Fibroblast of lung (primary cell): Measurements from ENCODE around the gene CAPRIN1. TPM values are rescaled to one million over a fixed set of nuclear protein-coding genes. Genes with fewer than 3 reads are reported as not detected.
"Not testable (repeated sequence)": the region's sequence is repeated elsewhere in the genome, so short reads cannot be mapped to it uniquely, and the experiment has no call there.

Source experiments
- DNase-seq, 2 donors: peaks; one replicate each; pipeline versions ENCODE4 v3.0.0 to v3.0.0-alpha.2; 2010; ENCODE audit warnings: low read depth in 2 of 2
- H2AFZ ChIP-seq: 2 replicates; pipeline ENCODE4 v1.5.1; 2012; ENCODE audit warnings: low read length, control low read depth, inconsistent platforms
- H3K27ac ChIP-seq: 2 replicates; pipeline ENCODE4 v1.5.1; 2011; ENCODE audit warnings: low read length, control low read depth; ENCODE audit not compliant: insufficient read depth
- H3K27me3 ChIP-seq: 2 replicates; pipeline ENCODE4 v1.5.1; 2011; ENCODE audit warnings: mild to moderate bottlenecking, low read length; ENCODE audit not compliant: control insufficient read depth, insufficient read depth
- H3K36me3 ChIP-seq: 2 replicates; pipeline ENCODE4 v1.5.1; 2011; ENCODE audit warnings: low read length; ENCODE audit not compliant: control insufficient read depth, insufficient read depth
- H3K4me1 ChIP-seq: 2 replicates; pipeline ENCODE4 v1.5.1; 2011; ENCODE audit warnings: low read length; ENCODE audit not compliant: control insufficient read depth, insufficient read depth; ENCODE audit errors: extremely low read depth
- H3K4me2 ChIP-seq: 2 replicates; pipeline ENCODE4 v1.5.1; 2011; ENCODE audit warnings: low read length, control low read depth; ENCODE audit not compliant: insufficient read depth; ENCODE audit errors: extremely low read depth
- H3K4me3 ChIP-seq, 4 experiments: fragments of 200-600 bp in 1 of 4; sonication (generic) in 1 of 4; replicated peaks in 1 of 4; 2 replicates each; pipeline ENCODE4 v1.5.1; 2011 to 2016; ENCODE audit warnings: low read length in 4 of 4, low read depth in 3 of 4, mild to moderate bottlenecking in 3 of 4, control low read depth in 2 of 4, inconsistent platforms in 1 of 4, mixed read lengths in 1 of 4; ENCODE audit not compliant: insufficient read depth in 1 of 4; ENCODE audit errors: control extremely low read depth in 1 of 4
- H3K79me2 ChIP-seq: 2 replicates; pipeline ENCODE4 v1.5.1; 2012; ENCODE audit warnings: mild to moderate bottlenecking, low read length, inconsistent platforms; ENCODE audit not compliant: control insufficient read depth, insufficient read depth
- H3K9ac ChIP-seq: 2 replicates; pipeline ENCODE4 v1.5.1; 2011; ENCODE audit warnings: mild to moderate bottlenecking, low read length, control low read depth; ENCODE audit not compliant: insufficient read depth
- H3K9me3 ChIP-seq: 2 replicates; pipeline ENCODE4 v1.5.1; 2012; ENCODE audit warnings: low read depth, low read length; ENCODE audit not compliant: control insufficient read depth, insufficient read depth
- H4K20me1 ChIP-seq: 2 replicates; pipeline ENCODE4 v1.5.1; 2011; ENCODE audit warnings: low read length; ENCODE audit not compliant: control insufficient read depth, insufficient read depth; ENCODE audit errors: extremely low read depth
- EZH2 ChIP-seq: IDR thresholded peaks from 2 replicates; pipeline ENCODE4 v1.5.1; 2012; ENCODE audit warnings: low read length, control low read depth, mild to moderate bottlenecking; ENCODE audit errors: missing control alignments
- polyA plus RNA-seq, 2 donors: library from polyadenylated mRNA; depleted of rRNA in 1 of 2; stranded (reverse) in 1 of 2; unstranded in 1 of 2; fragments of >200 nt; gene quantifications; 2 replicates each; pipeline ENCODE4 v1.2.1, GENCODE V29; 2011 to 2012; ENCODE audit warnings: missing spikeins in 1 of 2
- total RNA-seq: library from RNA; depleted of rRNA; stranded (reverse); fragments of >200 nt; gene quantifications from 2 replicates; pipeline ENCODE4 v1.2.1, GENCODE V29; 2014
- TF ChIP-seq, protein P1 (sequence below), 2 donors: IDR thresholded peaks in 1 of 2; conservative IDR thresholded peaks in 1 of 2; 1 replicate in 1 of 2; 2 replicates in 1 of 2; pipeline ENCODE4 v1.5.1; 2011 to 2012; ENCODE audit warnings: low read length in 2 of 2, control low read depth in 1 of 2, inconsistent platforms in 1 of 2, low read depth in 1 of 2, mild to moderate bottlenecking in 1 of 2

CAPRIN1 gene
- total and polyA plus RNA-seq, 2 donors (not counting 1 experiment from before 2014, with no cell fraction given) = 203 to 220 TPM

DNA sequence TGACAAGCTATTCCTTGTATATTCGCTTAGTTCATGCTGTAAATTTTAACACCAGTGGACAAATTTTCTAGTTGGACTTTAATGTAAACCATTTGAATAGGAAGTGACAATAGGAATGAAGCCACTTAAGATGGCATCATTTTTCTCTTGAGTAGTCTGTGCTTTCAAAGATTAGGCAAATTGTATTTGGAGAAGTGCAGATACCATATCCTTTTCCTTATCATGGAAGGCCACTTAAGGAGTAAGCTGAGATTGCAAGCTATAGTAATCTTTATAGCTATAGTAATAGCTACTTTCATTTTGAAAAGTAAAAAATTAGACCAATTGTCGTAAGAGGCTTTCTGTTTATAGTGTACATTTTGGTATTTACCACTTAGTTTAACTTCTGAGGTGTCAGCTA is 12.8 kb downstream of the CAPRIN1 start:
- H3K4me2 ChIP-seq = no peak overlapping the region
- peaks cover 2% of the 10 kb centered on the region for H3K36me3 ChIP-seq
- H3K79me2 ChIP-seq = peaks cover 96% of the 10 kb centered on the region
- TF ChIP-seq EZH2 = no peak
- TF ChIP-seq, protein P1, sequence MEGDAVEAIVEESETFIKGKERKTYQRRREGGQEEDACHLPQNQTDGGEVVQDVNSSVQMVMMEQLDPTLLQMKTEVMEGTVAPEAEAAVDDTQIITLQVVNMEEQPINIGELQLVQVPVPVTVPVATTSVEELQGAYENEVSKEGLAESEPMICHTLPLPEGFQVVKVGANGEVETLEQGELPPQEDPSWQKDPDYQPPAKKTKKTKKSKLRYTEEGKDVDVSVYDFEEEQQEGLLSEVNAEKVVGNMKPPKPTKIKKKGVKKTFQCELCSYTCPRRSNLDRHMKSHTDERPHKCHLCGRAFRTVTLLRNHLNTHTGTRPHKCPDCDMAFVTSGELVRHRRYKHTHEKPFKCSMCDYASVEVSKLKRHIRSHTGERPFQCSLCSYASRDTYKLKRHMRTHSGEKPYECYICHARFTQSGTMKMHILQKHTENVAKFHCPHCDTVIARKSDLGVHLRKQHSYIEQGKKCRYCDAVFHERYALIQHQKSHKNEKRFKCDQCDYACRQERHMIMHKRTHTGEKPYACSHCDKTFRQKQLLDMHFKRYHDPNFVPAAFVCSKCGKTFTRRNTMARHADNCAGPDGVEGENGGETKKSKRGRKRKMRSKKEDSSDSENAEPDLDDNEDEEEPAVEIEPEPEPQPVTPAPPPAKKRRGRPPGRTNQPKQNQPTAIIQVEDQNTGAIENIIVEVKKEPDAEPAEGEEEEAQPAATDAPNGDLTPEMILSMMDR (conservative IDR thresholded peaks at IDR 0.05 in 1 of 2, IDR thresholded peaks at IDR 0.05 in 1 of 2; ENCODE audit: low read depth in 1 of 2, low read length in 2 of 2) = no peak
- no peak overlapping the region for H2AFZ ChIP-seq
- H4K20me1 ChIP-seq = peaks cover 8% of the 10 kb centered on the region
- no peaks in the 10 kb centered on the region for H3K27me3 ChIP-seq
- no peaks in the 10 kb centered on the region for H3K9me3 ChIP-seq
- H3K27ac ChIP-seq = no peak overlapping the region
- H3K4me3 ChIP-seq = no peak overlapping the region
- no peak overlapping the region for H3K9ac ChIP-seq
- no peak for DNase-seq
- no peaks in the 10 kb centered on the region for H3K4me1 ChIP-seq

DNA sequence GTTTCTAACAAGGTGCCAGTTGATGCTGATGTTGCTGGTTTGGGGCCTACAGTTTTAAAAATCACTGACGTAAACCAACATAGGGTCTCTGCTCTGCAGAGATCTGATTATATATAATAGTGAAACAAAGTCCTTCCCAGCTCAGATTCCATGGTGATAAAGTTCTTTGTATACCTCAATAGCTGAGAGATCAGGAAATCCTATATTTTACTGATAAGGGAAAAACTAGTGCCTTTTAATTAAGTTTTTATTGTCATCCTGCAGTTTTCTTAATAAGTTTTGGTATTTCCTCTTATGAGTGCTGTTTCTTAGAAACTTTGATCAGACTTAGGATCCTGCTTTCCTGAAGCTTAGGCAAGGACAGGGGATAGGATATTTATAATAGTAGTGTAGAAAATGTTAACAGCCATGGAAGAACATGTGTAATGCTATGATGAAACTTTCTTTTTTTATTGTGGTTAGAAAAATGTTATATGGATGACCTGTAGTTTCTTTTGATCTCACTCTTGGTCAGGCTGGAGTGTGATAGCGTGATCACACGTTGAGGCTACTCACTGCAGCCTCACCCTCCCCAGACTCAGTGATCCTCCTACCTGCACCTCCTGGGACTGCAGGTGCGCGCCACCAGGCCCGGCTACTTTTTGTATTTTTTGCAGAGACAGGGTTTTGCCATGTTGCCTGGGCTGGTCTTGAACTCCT is 14.1 kb downstream of the CAPRIN1 start:
- Histone ChIP-seq H3K9ac (no peak overlapping the region), H3K4me3 (no peak overlapping the region), H4K20me1 (peaks cover 6% of the 10 kb centered on the region), H3K4me1 (no peaks in the 10 kb centered on the region), H3K4me2 (no peak overlapping the region), H2AFZ (no peak overlapping the region), H3K27ac (no peak overlapping the region), H3K36me3 (peaks cover 2% of the 10 kb centered on the region), H3K79me2 (peaks cover 96% of the 10 kb centered on the region), H3K9me3 (no peaks in the 10 kb centered on the region), H3K27me3 (no peaks in the 10 kb centered on the region)
- no peak for TF ChIP-seq EZH2
- TF ChIP-seq, protein P1 (conservative IDR thresholded peaks at IDR 0.05 in 1 of 2, IDR thresholded peaks at IDR 0.05 in 1 of 2; ENCODE audit: low read depth in 1 of 2, low read length in 2 of 2) = peak in 1 of 2 donors; percentile 6
- peak; percentile 41 to 49 for DNase-seq

- H3K4me1 ChIP-seq, H3K4me2 ChIP-seq, H3K36me3 ChIP-seq, H3K9ac ChIP-seq, H3K27me3 ChIP-seq, H4K20me1 ChIP-seq, H2AFZ ChIP-seq, H3K9me3 ChIP-seq, H3K27ac ChIP-seq, DNase-seq, H3K4me3 ChIP-seq: not testable (repeated sequence)
- peaks cover 95% of the 10 kb centered on the region for H3K79me2 ChIP-seq
These were observed 15.2 kb downstream of the CAPRIN1 start for GRCh38 chr11:34066766-34067165.
